ENCODE data around the gene MAST3. TPM values are rescaled to one million over a fixed set of nuclear protein-coding genes. Genes with fewer than 3 reads are reported as not detected.

Gene MAST3
- total and polyA plus RNA-seq, 2 donors (not counting 1 experiment from before 2014, with no cell fraction given): 43.5 to 85.5 TPM

DNA sequence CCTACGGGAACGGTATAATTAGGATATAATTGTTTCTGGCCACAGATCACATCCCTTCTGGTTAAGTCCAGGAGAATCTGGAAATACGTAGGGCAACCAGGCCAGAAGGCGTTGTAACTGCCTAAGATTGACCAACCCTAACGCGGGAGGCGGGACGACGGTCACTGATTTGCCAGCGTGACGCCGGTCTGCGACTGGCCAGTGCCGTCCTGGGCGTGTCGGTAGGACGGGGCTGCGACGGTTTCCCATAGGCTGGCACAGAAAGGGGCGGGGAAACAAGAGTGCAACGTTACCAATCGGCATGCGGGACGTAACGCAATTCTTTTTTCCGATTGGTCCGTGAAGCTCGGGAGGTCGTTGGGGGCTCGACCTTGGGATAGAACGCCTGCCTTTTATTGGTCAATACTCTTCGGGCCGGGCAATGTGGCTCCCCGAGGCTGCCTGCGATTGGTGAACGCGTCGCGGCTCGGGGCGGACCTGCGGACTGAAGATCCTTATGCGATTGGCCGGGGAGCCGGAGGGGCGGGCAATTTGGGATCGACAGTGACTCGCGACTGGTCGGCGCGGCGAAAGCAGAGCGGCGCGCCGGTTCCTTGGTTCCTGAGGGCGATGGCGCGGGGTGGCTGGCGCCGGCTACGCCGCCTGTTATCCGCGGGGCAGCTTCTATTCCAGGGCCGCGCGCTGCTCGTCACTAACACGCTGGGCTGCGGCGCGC is 95.3 kb downstream of the MAST3 start, which contains the start of gene MPV17L2:
Gene MPV17L2 (plus strand): TSS at position 546 of the 715 bp plus-strand sequence. CDS start 64 bp downstream, at position 610.
- H3K4me1 ChIP-seq (ENCODE audit: control insufficient read depth in 2 of 2, insufficient read depth in 2 of 2, low read length in 2 of 2): peaks cover 25 to 40% of the 10 kb centered on the region in 2 donors
- Mint-ChIP-seq H3K4me3 (peak within 1 kb of the TSS; percentile 93), H3K27ac (peak within 1 kb of the TSS; percentile 97), H3K9me3 (ENCODE audit: insufficient read depth) (no peaks in the 10 kb centered on the region), H3K27me3 (no peaks in the 10 kb centered on the region), H3K4me1 (peaks cover 38% of the 10 kb centered on the region)
- H3K9me3 ChIP-seq (ENCODE audit: control extremely low read depth in 1 of 3, control insufficient read depth in 2 of 3, insufficient read depth in 1 of 3, low read length in 2 of 3): no peaks in the 10 kb centered on the region
- H3K36me3 ChIP-seq (replicated peaks in 1 of 2; ENCODE audit: control extremely low read depth in 1 of 2, control insufficient read depth in 1 of 2, extremely low read depth in 1 of 2, insufficient read depth in 2 of 2, low read length in 1 of 2): peaks cover 0 to 13% of the 10 kb centered on the region in 2 experiments
- H3K79me2 ChIP-seq (ENCODE audit: control insufficient read depth, insufficient read depth, low read length): peaks cover 14% of the 10 kb centered on the region
- intact Hi-C loops (cut with micrococcal nuclease): loop anchor here (1.0 to 10.0 kb wide), 12 partner anchors 11 to 944 kb away; partner anchors contain the start of genes ELL, FCHO1, IFI30 and MAST3
- DNase-seq (peak; percentile 100), ATAC-seq (ENCODE audit: low read depth) (peak; percentile 83)
- H2AFZ ChIP-seq (ENCODE audit: insufficient read depth, low read depth, low read length, poor library complexity, severe bottlenecking): peak within 1 kb of the TSS; percentile 71
- peak within 1 kb of the TSS; percentile 76 to 92 (median 82) for H3K4me3 ChIP-seq (ENCODE audit: control extremely low read depth in 1 of 5, extremely low read depth in 1 of 5, insufficient read depth in 1 of 5, low read depth in 2 of 5, low read length in 4 of 5)
- POLR2A ChIA-PET: interaction anchor here (0.5 to 5.7 kb wide), 17 partner anchors 11 to 329 kb away, joined by 3 to 64 read pairs (median 6); partner anchors contain the start of genes ELL, IFI30, JUND and PIK3R2
- no peaks in the 10 kb centered on the region for H3K27me3 ChIP-seq (replicated peaks in 1 of 4; ENCODE audit: control extremely low read depth in 1 of 4, control insufficient read depth in 3 of 4, insufficient read depth in 4 of 4, low read length in 3 of 4)
- peak within 1 kb of the TSS; percentile 99 for H3K4me2 ChIP-seq (replicated peaks; ENCODE audit: low read depth, low read length, poor library complexity, severe bottlenecking)
- CTCF ChIA-PET: interaction anchor here (0.6 to 6.4 kb wide), 29 partner anchors 10 to 255 kb away, joined by 3 to 105 read pairs (median 4); partner anchors contain the start of genes IFI30, JUND, PIK3R2 and RAB3A
- TF ChIP-seq, protein P1, sequence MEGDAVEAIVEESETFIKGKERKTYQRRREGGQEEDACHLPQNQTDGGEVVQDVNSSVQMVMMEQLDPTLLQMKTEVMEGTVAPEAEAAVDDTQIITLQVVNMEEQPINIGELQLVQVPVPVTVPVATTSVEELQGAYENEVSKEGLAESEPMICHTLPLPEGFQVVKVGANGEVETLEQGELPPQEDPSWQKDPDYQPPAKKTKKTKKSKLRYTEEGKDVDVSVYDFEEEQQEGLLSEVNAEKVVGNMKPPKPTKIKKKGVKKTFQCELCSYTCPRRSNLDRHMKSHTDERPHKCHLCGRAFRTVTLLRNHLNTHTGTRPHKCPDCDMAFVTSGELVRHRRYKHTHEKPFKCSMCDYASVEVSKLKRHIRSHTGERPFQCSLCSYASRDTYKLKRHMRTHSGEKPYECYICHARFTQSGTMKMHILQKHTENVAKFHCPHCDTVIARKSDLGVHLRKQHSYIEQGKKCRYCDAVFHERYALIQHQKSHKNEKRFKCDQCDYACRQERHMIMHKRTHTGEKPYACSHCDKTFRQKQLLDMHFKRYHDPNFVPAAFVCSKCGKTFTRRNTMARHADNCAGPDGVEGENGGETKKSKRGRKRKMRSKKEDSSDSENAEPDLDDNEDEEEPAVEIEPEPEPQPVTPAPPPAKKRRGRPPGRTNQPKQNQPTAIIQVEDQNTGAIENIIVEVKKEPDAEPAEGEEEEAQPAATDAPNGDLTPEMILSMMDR (IDR thresholded peaks at IDR 0.05): no peak
- peak; percentile 79 for TF ChIP-seq EZH2 (IDR thresholded peaks at IDR 0.05; ENCODE audit: borderline replicate concordance, insufficient read depth, low read depth, low read length, poor library complexity, severe bottlenecking)
- peak within 1 kb of the TSS; percentile 84 for H3K9ac ChIP-seq (ENCODE audit: low read length)
- no peaks in the 10 kb centered on the region for H4K20me1 ChIP-seq (ENCODE audit: control insufficient read depth, insufficient read depth, low read length, poor library complexity, severe bottlenecking)
- WGBS (ENCODE audit: insufficient coverage): under 1% methylated on average over 74 of the region's 74 CpGs
- peak within 1 kb of the TSS; percentile 86 to 93 for H3K27ac ChIP-seq (ENCODE audit: low read length in 2 of 2)
